ENCODE measurements around the gene NUMA1. TPM values are rescaled to one million over a fixed set of nuclear protein-coding genes. Genes with fewer than 3 reads are reported as not detected.

The NUMA1 gene
- total and polyA plus RNA-seq, 9 of the 15 experiments (the other 6 are each of a cell fraction or from before 2014, with no cell fraction given) = 4.1 to 104 (median 51.2) TPM

- CTCF ChIA-PET (ENCODE audit: low intra/inter-chr PET ratio) = no interaction called here
These were observed 43.7 kb upstream of the NUMA1 start for GRCh38 chr11:72124046-72124445.

More at GRCh38 chr11:72124046-72124445, 43.7 kb upstream of the NUMA1 start:
- Histone ChIP-seq H3K9me3 (replicated peaks; ENCODE audit: control insufficient read depth, insufficient read depth, low read depth, low read length) (no peaks in the 10 kb centered on the region; the same call in 1 of the 2 replicates), H3K27ac (ENCODE audit: extremely low read depth, low read depth, low read length) (no peak overlapping the region), H3K4me1 (replicated peaks in 1 of 2; ENCODE audit: control insufficient read depth in 2 of 2, insufficient read depth in 2 of 2, low read length in 2 of 2) (peaks cover 14 to 18% of the 10 kb centered on the region in 2 experiments), H4K20me1 (replicated peaks; ENCODE audit: control insufficient read depth, insufficient read depth, low read length) (no peaks in the 10 kb centered on the region), H2AFZ (ENCODE audit: low read depth, low read length) (no peak overlapping the region), H3K9ac (ENCODE audit: insufficient read depth in 1 of 2, low read depth in 2 of 2, low read length in 2 of 2) (peak overlapping the region in 1 of 2 experiments; percentile 2; a peak in 1 of 4 replicates), H3K79me2 (ENCODE audit: control insufficient read depth, insufficient read depth, low read length) (no peaks in the 10 kb centered on the region), H3K4me3 (no peak overlapping the region), H3K36me3 (ENCODE audit: control insufficient read depth, insufficient read depth, low read length) (no peaks in the 10 kb centered on the region), H3K9me1 (ENCODE audit: control insufficient read depth, insufficient read depth, low read length) (no peaks in the 10 kb centered on the region), H3K27me3 (ENCODE audit: control insufficient read depth in 2 of 2, insufficient read depth in 2 of 2, low read length in 2 of 2) (no peaks in the 10 kb centered on the region), H3K4me2 (ENCODE audit: insufficient read depth, low read length) (no peak overlapping the region)
- intact Hi-C loops (cut with micrococcal nuclease) (no loop called here), in situ Hi-C loops (cut with MboI) (no loop called here)
- ATAC-seq (no peak), DNase-seq (ENCODE audit: extremely low read depth in 1 of 4, low spot score in 3 of 4) (no peak), FAIRE-seq (no peak)
- TF ChIP-seq ZNF655 (CRISPR knock-in tag; IDR thresholded peaks at IDR 0.05) = no peak
- TF ChIP-seq CCNT2 (IDR thresholded peaks at IDR 0.05; ENCODE audit: borderline replicate concordance, extremely low read depth, insufficient read length, low read depth, low read length) = no peak
- BruUV-seq (replicated peaks) = no TSS peak
- 65% methylated on average over 6 of the region's 6 CpGs for WGBS (ENCODE audit: insufficient coverage, low coverage, missing lambda C conversion rate)
- POLR2A ChIA-PET = interaction anchor here (1.0 kb wide), 1 partner anchor 11 kb away, joined by 4 read pairs; the partner anchor contains the start of gene ANAPC15

Measured in K562 (cell line).